Endothelial cell of umbilical vein (primary cell): ENCODE data around the gene CDK15. TPM values are rescaled to one million over a fixed set of nuclear protein-coding genes. Genes with fewer than 3 reads are reported as not detected.

Experiments used
- BruUV-seq: library from RNA; stranded (reverse); fragments of 400-500 nt; replicated peaks from 2 replicates; lab custom pipeline; 2021; lab: Mats Ljungman, UMichigan
- CTCF ChIA-PET: fragments of 300-600, 350-600 bp; sonication (Branson Sonifier 250); formaldehyde crosslinking; loops from one replicate; lab custom pipeline; 2021; ENCODE audit warnings: antibody characterized with exemption, inconsistent platforms; lab: Charles Lee
- POLR2A ChIA-PET: fragments of 300-600, 350-600 bp; sonication (Branson Sonifier 250); formaldehyde crosslinking; loops from one replicate; lab custom pipeline; 2021; ENCODE audit warnings: antibody characterized with exemption, inconsistent platforms; lab: Charles Lee
- DNase-seq: peaks from one replicate; pipeline ENCODE4 v3.0.0-alpha.2; 2011; ENCODE audit warnings: low read depth, low spot score
- FAIRE-seq: peaks from 2 replicates; lab custom pipeline; 2011; peaks lifted over from hg19 to GRCh38; lab: Jason Lieb, UNC
- H2AFZ ChIP-seq: 2 replicates; pipeline ENCODE4 v1.6.0; 2012; ENCODE audit warnings: low read depth, low read length, control low read depth, inconsistent platforms
- H3K27ac ChIP-seq: 2 replicates; pipeline ENCODE4 v1.5.1; 2011; ENCODE audit warnings: low read depth, mild to moderate bottlenecking, control low read depth, low read length, moderate library complexity; ENCODE audit not compliant: insufficient read depth
- H3K27me3 ChIP-seq, 2 experiments: 2 replicates each; pipeline versions ENCODE4 v1.6.0 to v1.6.1; 2011; ENCODE audit warnings: low read length in 2 of 2, mixed read lengths in 1 of 2; ENCODE audit not compliant: control insufficient read depth in 2 of 2, insufficient read depth in 2 of 2
- H3K36me3 ChIP-seq, 2 experiments: 2 replicates in 1 of 2; 3 replicates in 1 of 2; pipeline ENCODE4 v1.5.1; 2011; ENCODE audit warnings: low read length in 2 of 2, mild to moderate bottlenecking in 1 of 2, moderate library complexity in 1 of 2; ENCODE audit not compliant: control insufficient read depth in 2 of 2, insufficient read depth in 2 of 2; ENCODE audit errors: extremely low read depth in 1 of 2
- H3K4me1 ChIP-seq: 3 replicates; pipeline ENCODE4 v1.5.1; 2011; ENCODE audit warnings: mild to moderate bottlenecking, low read length; ENCODE audit not compliant: control insufficient read depth, insufficient read depth; ENCODE audit errors: extremely low read depth
- H3K4me2 ChIP-seq: 2 replicates; pipeline ENCODE4 v1.6.1; 2011; ENCODE audit warnings: low read length, control low read depth, mixed read lengths; ENCODE audit not compliant: insufficient read depth
- H3K4me3 ChIP-seq, 3 experiments: fragments of 200-600 bp in 1 of 3; sonication (generic), shearing (Covaris generic) in 1 of 3; replicated peaks in 1 of 3; 2 replicates each; pipeline ENCODE4 v1.5.1; 2011 to 2016; ENCODE audit warnings: control low read depth in 3 of 3, low read length in 3 of 3, mild to moderate bottlenecking in 2 of 3, inconsistent platforms in 1 of 3, low read depth in 1 of 3, moderate library complexity in 1 of 3; ENCODE audit not compliant: insufficient read depth in 1 of 3
- H3K79me2 ChIP-seq: 2 replicates; pipeline ENCODE4 v1.6.0; 2012; ENCODE audit warnings: low read length, inconsistent platforms; ENCODE audit not compliant: control insufficient read depth, insufficient read depth
- H3K9ac ChIP-seq: replicated peaks from 2 replicates; pipeline ENCODE3; 2011; ENCODE audit warnings: low read length, control low read depth; ENCODE audit not compliant: insufficient read depth; ENCODE audit errors: extremely low read depth
- H3K9me1 ChIP-seq: replicated peaks from 3 replicates; pipeline ENCODE4 v1.6.0; 2011; ENCODE audit warnings: mild to moderate bottlenecking, low read length; ENCODE audit not compliant: control insufficient read depth, insufficient read depth; ENCODE audit errors: extremely low read depth
- H3K9me3 ChIP-seq: replicated peaks from 2 replicates; pipeline ENCODE4 v1.5.1; 2012; ENCODE audit warnings: low read length, inconsistent platforms; ENCODE audit not compliant: control insufficient read depth, insufficient read depth
- H4K20me1 ChIP-seq: replicated peaks from 2 replicates; pipeline ENCODE3; 2011; ENCODE audit warnings: mild to moderate bottlenecking, low read length; ENCODE audit not compliant: control insufficient read depth, insufficient read depth; ENCODE audit errors: extremely low read depth
- MYC ChIP-seq: IDR thresholded peaks from one replicate; pipeline ENCODE4 v1.6.1; 2011; ENCODE audit warnings: mild to moderate bottlenecking, low read depth, low read length
- POLR2A ChIP-seq: IDR thresholded peaks from 2 replicates; pipeline ENCODE4 v1.6.1; 2012; ENCODE audit warnings: low read depth, mild to moderate bottlenecking, control low read depth, low read length
- POLR2AphosphoS5 ChIP-seq: IDR thresholded peaks from 2 replicates; pipeline ENCODE4 v1.6.1; 2012; ENCODE audit warnings: low read depth, mild to moderate bottlenecking, control low read depth, low read length, moderate library complexity; ENCODE audit not compliant: insufficient read depth
- dilution Hi-C: fragments of 300-500 bp; cut with MboI; formaldehyde crosslinking; loops from one replicate; pipeline ENCODE4 v1.15.0; 2019; ENCODE audit warnings: low sequenced_read_pairs; ENCODE audit not compliant: extremely low pct_ligation_motif_present
- intact Hi-C: fragments of 100-400 bp; cut with micrococcal nuclease; formaldehyde crosslinking; loops from one replicate; pipeline ENCODE4 v1.10.0; 2022
- polyA plus RNA-seq, 4 experiments: library from polyadenylated mRNA; depleted of rRNA in 3 of 4; stranded (reverse) in 3 of 4; unstranded in 1 of 4; fragments of >200 nt; gene quantifications; 2 replicates each; pipeline versions ENCODE4 v1.2.1 to v1.2.3, GENCODE V29; 2011 to 2012; ENCODE audit warnings: missing spikeins in 1 of 4
- total RNA-seq: library from RNA; stranded (reverse); gene quantifications from 2 replicates; pipeline ENCODE4 v1.2.3, GENCODE V29; 2021
- TF ChIP-seq, protein P1 (sequence below), 2 donors: IDR thresholded peaks; 1 replicate in 1 of 2; 2 replicates in 1 of 2; pipeline ENCODE4 v1.5.1; 2011; ENCODE audit warnings: low read length in 2 of 2, mild to moderate bottlenecking in 2 of 2, moderate library complexity in 2 of 2, control low read depth in 1 of 2, inconsistent platforms in 1 of 2, low read depth in 1 of 2; ENCODE audit not compliant: insufficient read depth in 1 of 2; ENCODE audit errors: extremely low read depth in 1 of 2

The CDK15 gene
- total and polyA plus RNA-seq, 2 donors (not counting 3 experiments of a cell fraction or from before 2014, with no cell fraction given) = not detected

GRCh38 chr2:201915446-201915845, 109.1 kb downstream of the CDK15 start:
- CTCF ChIA-PET = no interaction called here
- FAIRE-seq = no peak

DNA sequence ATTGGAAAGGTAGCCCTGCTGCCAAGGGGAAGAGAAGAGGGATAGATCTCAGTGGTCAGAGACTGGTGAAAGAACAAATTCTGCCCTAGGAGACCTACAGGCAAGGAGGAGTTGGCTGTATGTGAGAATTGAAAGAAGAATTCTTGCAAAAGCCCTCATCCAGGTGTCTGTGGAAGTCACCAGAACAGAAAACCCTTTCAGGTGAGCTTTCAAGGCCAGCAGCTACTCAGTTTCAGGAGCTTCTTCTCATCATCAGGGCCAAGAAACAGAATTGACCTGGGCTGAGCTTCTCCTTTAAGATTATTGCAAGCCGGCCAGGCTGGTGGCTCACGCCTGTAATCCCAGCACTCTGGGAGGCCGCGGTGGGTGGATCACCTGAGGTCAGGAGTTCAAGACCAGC, 110.2 kb downstream of the CDK15 start:
- FAIRE-seq = no peak
- CTCF ChIA-PET = interaction anchor here (0.8 to 1.1 kb wide), 2 partner anchors 28 to 197 kb away, joined by 3 read pairs; no protein-coding TSS in a partner anchor
- no peak overlapping the region for H3K4me2 ChIP-seq
- POLR2A ChIA-PET = no interaction called here
- H3K9me3 ChIP-seq = no peaks in the 10 kb centered on the region
- H3K36me3 ChIP-seq = no peaks in the 10 kb centered on the region
- dilution Hi-C loops (no loop called here), intact Hi-C loops (no loop called here)
- no TSS peak for BruUV-seq
- no peak overlapping the region for H3K9ac ChIP-seq
- H4K20me1 ChIP-seq = no peaks in the 10 kb centered on the region
- DNase-seq = no peak
- no peak overlapping the region for H2AFZ ChIP-seq
- H3K9me1 ChIP-seq = no peaks in the 10 kb centered on the region
- no peak overlapping the region for H3K4me3 ChIP-seq
- no peak for TF ChIP-seq POLR2AphosphoS5
- no peak for TF ChIP-seq MYC
- no peak overlapping the region for H3K27ac ChIP-seq
- H3K79me2 ChIP-seq = no peaks in the 10 kb centered on the region
- peaks cover 12 to 13% of the 10 kb centered on the region in 2 experiments for H3K27me3 ChIP-seq
- no peaks in the 10 kb centered on the region for H3K4me1 ChIP-seq

More at GRCh38 chr2:201915446-201915845, 109.1 kb downstream of the CDK15 start:
- peaks cover 12 to 14% of the 10 kb centered on the region in 2 experiments for H3K27me3 ChIP-seq
- no peak for TF ChIP-seq POLR2A
- TF ChIP-seq, protein P1, sequence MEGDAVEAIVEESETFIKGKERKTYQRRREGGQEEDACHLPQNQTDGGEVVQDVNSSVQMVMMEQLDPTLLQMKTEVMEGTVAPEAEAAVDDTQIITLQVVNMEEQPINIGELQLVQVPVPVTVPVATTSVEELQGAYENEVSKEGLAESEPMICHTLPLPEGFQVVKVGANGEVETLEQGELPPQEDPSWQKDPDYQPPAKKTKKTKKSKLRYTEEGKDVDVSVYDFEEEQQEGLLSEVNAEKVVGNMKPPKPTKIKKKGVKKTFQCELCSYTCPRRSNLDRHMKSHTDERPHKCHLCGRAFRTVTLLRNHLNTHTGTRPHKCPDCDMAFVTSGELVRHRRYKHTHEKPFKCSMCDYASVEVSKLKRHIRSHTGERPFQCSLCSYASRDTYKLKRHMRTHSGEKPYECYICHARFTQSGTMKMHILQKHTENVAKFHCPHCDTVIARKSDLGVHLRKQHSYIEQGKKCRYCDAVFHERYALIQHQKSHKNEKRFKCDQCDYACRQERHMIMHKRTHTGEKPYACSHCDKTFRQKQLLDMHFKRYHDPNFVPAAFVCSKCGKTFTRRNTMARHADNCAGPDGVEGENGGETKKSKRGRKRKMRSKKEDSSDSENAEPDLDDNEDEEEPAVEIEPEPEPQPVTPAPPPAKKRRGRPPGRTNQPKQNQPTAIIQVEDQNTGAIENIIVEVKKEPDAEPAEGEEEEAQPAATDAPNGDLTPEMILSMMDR (IDR thresholded peaks at IDR 0.05; ENCODE audit: extremely low read depth in 1 of 2, insufficient read depth in 1 of 2, low read depth in 1 of 2, low read length in 2 of 2) = no peak
- no peaks in the 10 kb centered on the region for H3K36me3 ChIP-seq
- no peaks in the 10 kb centered on the region for H4K20me1 ChIP-seq
- no peaks in the 10 kb centered on the region for H3K4me1 ChIP-seq
- H3K79me2 ChIP-seq = no peaks in the 10 kb centered on the region
- intact Hi-C loops = no loop called here
- BruUV-seq = no TSS peak
- no peak overlapping the region for H3K4me3 ChIP-seq
- no peak for DNase-seq
- H2AFZ ChIP-seq = no peak overlapping the region
- no peaks in the 10 kb centered on the region for H3K9me1 ChIP-seq
- H3K9ac ChIP-seq = no peak overlapping the region
- no peak overlapping the region for H3K4me2 ChIP-seq
- H3K9me3 ChIP-seq = no peaks in the 10 kb centered on the region
- dilution Hi-C loops = no loop called here
- H3K27ac ChIP-seq = no peak overlapping the region
- POLR2A ChIA-PET = no interaction called here
